Trophoblast cell (in vitro differentiated cells and primary cell): ENCODE measurements around the gene AR.

Experiments used
- DNase-seq, 2 donors: peaks; one replicate each; pipeline ENCODE4 v3.0.0-alpha.2; 2016
- H2AFZ ChIP-seq: 2 replicates; pipeline ENCODE4 v1.6.1; 2013; ENCODE audit warnings: low read length, moderate library complexity, mild to moderate bottlenecking; ENCODE audit not compliant: insufficient read depth, poor library complexity
- H2AK5ac ChIP-seq: 2 replicates; pipeline ENCODE4 v1.6.1; 2013; ENCODE audit warnings: mild to moderate bottlenecking, low read length
- H2BK120ac ChIP-seq: 2 replicates; pipeline ENCODE4 v1.6.1; 2013; ENCODE audit warnings: low read length, mild to moderate bottlenecking, moderate library complexity; ENCODE audit not compliant: insufficient read depth, poor library complexity
- H2BK12ac ChIP-seq: 2 replicates; pipeline ENCODE4 v1.6.1; 2013; ENCODE audit warnings: mild to moderate bottlenecking, low read length, moderate library complexity
- H2BK5ac ChIP-seq: 2 replicates; pipeline ENCODE4 v1.6.1; 2013; ENCODE audit warnings: low read length, low read depth, moderate library complexity, mild to moderate bottlenecking; ENCODE audit not compliant: poor library complexity
- H3K14ac ChIP-seq: 2 replicates; pipeline ENCODE4 v1.6.1; 2013; ENCODE audit warnings: mild to moderate bottlenecking, low read length
- H3K18ac ChIP-seq: 2 replicates; pipeline ENCODE4 v1.6.1; 2013; ENCODE audit warnings: mild to moderate bottlenecking, low read length
- H3K23ac ChIP-seq: 2 replicates; pipeline ENCODE4 v1.6.1; 2013; ENCODE audit warnings: low read length
- H3K27ac ChIP-seq: 2 replicates; pipeline ENCODE4 v1.5.1; 2013; ENCODE audit warnings: low read depth, mild to moderate bottlenecking, inconsistent platforms, low read length, moderate library complexity
- H3K27me3 ChIP-seq: 2 replicates; pipeline ENCODE4 v1.6.1; 2013; ENCODE audit warnings: inconsistent platforms, mild to moderate bottlenecking, low read length, moderate library complexity; ENCODE audit not compliant: insufficient read depth
- H3K36me3 ChIP-seq, 2 experiments: 1 replicate in 1 of 2; 2 replicates in 1 of 2; pipeline ENCODE4 v1.6.1; 2013; ENCODE audit warnings: low read length in 2 of 2, mild to moderate bottlenecking in 2 of 2, moderate library complexity in 1 of 2; ENCODE audit not compliant: insufficient read depth in 2 of 2, control insufficient read depth in 1 of 2
- H3K4ac ChIP-seq: 2 replicates; pipeline ENCODE4 v1.6.1; 2013; ENCODE audit warnings: low read depth, mild to moderate bottlenecking, low read length, moderate library complexity
- H3K4me1 ChIP-seq, 2 experiments: 1 replicate in 1 of 2; 2 replicates in 1 of 2; pipeline ENCODE4 v1.6.1; 2013; ENCODE audit warnings: low read length in 2 of 2, mild to moderate bottlenecking in 2 of 2, moderate library complexity in 1 of 2; ENCODE audit not compliant: insufficient read depth in 2 of 2, control insufficient read depth in 1 of 2
- H3K4me2 ChIP-seq: 2 replicates; pipeline ENCODE4 v1.6.1; 2013; ENCODE audit warnings: inconsistent platforms, mild to moderate bottlenecking, low read length, moderate library complexity
- H3K4me3 ChIP-seq: 2 replicates; pipeline ENCODE4 v1.5.1; 2013; ENCODE audit warnings: mild to moderate bottlenecking, low read depth, low read length, inconsistent platforms
- H3K79me1 ChIP-seq: one replicate; pipeline ENCODE4 v1.6.1; 2013; ENCODE audit warnings: low read length
- H3K79me2 ChIP-seq: 2 replicates; pipeline ENCODE4 v1.6.1; 2013; ENCODE audit warnings: low read length, mild to moderate bottlenecking; ENCODE audit not compliant: control insufficient read depth, insufficient read depth, poor library complexity
- H3K9ac ChIP-seq: 2 replicates; pipeline ENCODE4 v1.6.1; 2013; ENCODE audit warnings: mild to moderate bottlenecking, low read length
- H3K9me3 ChIP-seq: 2 replicates; pipeline ENCODE4 v1.6.1; 2013; ENCODE audit warnings: low read depth, mild to moderate bottlenecking, control low read depth, inconsistent platforms, low read length; ENCODE audit not compliant: insufficient read depth
- H4K12ac ChIP-seq: 2 replicates; pipeline ENCODE4 v1.6.1; 2013; ENCODE audit warnings: low read depth, mild to moderate bottlenecking, low read length, moderate library complexity
- H4K8ac ChIP-seq: 2 replicates; pipeline ENCODE4 v1.6.1; 2013; ENCODE audit warnings: low read depth, mild to moderate bottlenecking, low read length, moderate library complexity
- H4K91ac ChIP-seq: one replicate; pipeline ENCODE4 v1.6.1; 2013; ENCODE audit warnings: low read depth, mild to moderate bottlenecking, low read length, moderate library complexity
- WGBS: extraction: QIAGEN DNeasy Blood & Tissue Kit; methylation state at CpG from one replicate; pipeline ENCODE4 v1.1.7; 2013; ENCODE audit warnings: missing lambda C conversion rate; ENCODE audit not compliant: insufficient read length, insufficient coverage; ENCODE audit errors: extremely low coverage; 5-methylcytosine and 5-hydroxymethylcytosine counted together

AR gene

GRCh38 chrX:67718926-67719325, 175.1 kb downstream of the AR start:
- no peak for DNase-seq
- H3K27me3 ChIP-seq = no peaks in the 10 kb centered on the region
- no peak overlapping the region for H4K8ac ChIP-seq
- no peak overlapping the region for H3K14ac ChIP-seq
- H3K23ac ChIP-seq = no peak overlapping the region
- H3K27ac ChIP-seq = no peak overlapping the region
- H3K4me3 ChIP-seq = no peak overlapping the region
- H2BK12ac ChIP-seq = no peak overlapping the region
- no CpG with 5 or more reads among the region's 4 CpGs for WGBS
- H2BK120ac ChIP-seq = no peak overlapping the region
- no peaks in the 10 kb centered on the region for H3K36me3 ChIP-seq
- no peak overlapping the region for H3K18ac ChIP-seq
- no peak overlapping the region for H3K9ac ChIP-seq
- H2AK5ac ChIP-seq = no peak overlapping the region
- no peak overlapping the region for H3K4ac ChIP-seq
- H3K79me1 ChIP-seq = no peaks in the 10 kb centered on the region
- no peaks in the 10 kb centered on the region for H3K9me3 ChIP-seq
- no peak overlapping the region for H3K4me2 ChIP-seq
- H4K12ac ChIP-seq = no peak overlapping the region
- no peak overlapping the region for H2AFZ ChIP-seq
- H3K79me2 ChIP-seq = no peaks in the 10 kb centered on the region
- H4K91ac ChIP-seq = no peak overlapping the region
- no peak overlapping the region for H2BK5ac ChIP-seq
- no peaks in the 10 kb centered on the region for H3K4me1 ChIP-seq

GRCh38 chrX:67720344-67720743, 176.5 kb downstream of the AR start:
- Histone ChIP-seq H3K14ac (no peak overlapping the region), H3K9ac (no peak overlapping the region), H3K4me1 (no peaks in the 10 kb centered on the region), H4K8ac (no peak overlapping the region), H3K27me3 (no peaks in the 10 kb centered on the region), H2AFZ (no peak overlapping the region), H3K4me3 (no peak overlapping the region), H3K36me3 (no peaks in the 10 kb centered on the region), H3K18ac (no peak overlapping the region), H2AK5ac (no peak overlapping the region), H3K79me1 (no peaks in the 10 kb centered on the region), H3K79me2 (no peaks in the 10 kb centered on the region), H3K23ac (no peak overlapping the region), H3K4ac (no peak overlapping the region), H4K12ac (no peak overlapping the region), H2BK12ac (no peak overlapping the region), H3K4me2 (no peak overlapping the region), H4K91ac (no peak overlapping the region), H3K9me3 (no peaks in the 10 kb centered on the region), H2BK5ac (no peak overlapping the region), H2BK120ac (no peak overlapping the region), H3K27ac (no peak overlapping the region)
- no peak for DNase-seq

DNA sequence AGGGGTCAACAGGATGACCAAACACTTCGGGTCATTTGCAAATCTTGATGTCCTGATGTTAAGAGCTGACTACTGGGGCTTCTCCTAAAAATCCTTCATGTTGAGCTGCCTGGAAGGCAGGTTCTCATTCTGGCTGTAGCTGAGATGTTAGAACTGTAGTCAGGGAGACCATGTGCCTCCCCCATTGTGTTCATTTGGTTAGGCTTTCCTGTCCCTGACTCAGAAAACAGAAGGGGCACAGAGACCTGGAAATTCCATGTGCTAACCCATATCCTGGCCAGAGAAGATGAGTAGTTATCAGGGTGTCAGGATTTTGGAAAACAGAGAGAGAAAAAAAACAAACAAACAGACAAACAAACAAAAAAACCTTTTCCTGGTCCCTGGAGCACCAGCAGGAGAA, 177.5 kb downstream of the AR start:
- Histone ChIP-seq H3K14ac (no peak overlapping the region), H2AFZ (no peak overlapping the region), H2BK5ac (no peak overlapping the region), H3K36me3 (no peaks in the 10 kb centered on the region), H3K4ac (no peak overlapping the region), H3K9ac (no peak overlapping the region), H3K4me2 (no peak overlapping the region), H3K27ac (no peak overlapping the region), H2BK12ac (no peak overlapping the region), H2AK5ac (no peak overlapping the region), H3K27me3 (no peaks in the 10 kb centered on the region), H3K4me3 (no peak overlapping the region), H3K4me1 (no peaks in the 10 kb centered on the region), H4K8ac (no peak overlapping the region), H3K18ac (no peak overlapping the region), H3K79me2 (no peaks in the 10 kb centered on the region), H4K12ac (no peak overlapping the region), H2BK120ac (no peak overlapping the region), H4K91ac (no peak overlapping the region), H3K9me3 (no peaks in the 10 kb centered on the region), H3K23ac (no peak overlapping the region), H3K79me1 (no peaks in the 10 kb centered on the region)
- DNase-seq = no peak
- no CpG with 5 or more reads among the region's 1 CpG for WGBS

GRCh38 chrX:67723580-67724351, 179.9 kb downstream of the AR start:
- Histone ChIP-seq H3K9me3 (no peaks in the 10 kb centered on the region), H2AFZ (no peak overlapping the region), H2AK5ac (no peak overlapping the region), H3K36me3 (no peaks in the 10 kb centered on the region), H3K4ac (no peak overlapping the region), H3K14ac (no peak overlapping the region), H4K8ac (no peak overlapping the region), H3K4me3 (no peak overlapping the region), H3K23ac (no peak overlapping the region), H3K27ac (no peak overlapping the region), H3K4me1 (no peaks in the 10 kb centered on the region), H3K79me2 (no peaks in the 10 kb centered on the region), H4K91ac (no peak overlapping the region), H3K79me1 (no peaks in the 10 kb centered on the region), H3K9ac (no peak overlapping the region), H2BK5ac (no peak overlapping the region), H3K18ac (no peak overlapping the region), H2BK12ac (no peak overlapping the region), H4K12ac (no peak overlapping the region), H2BK120ac (no peak overlapping the region), H3K27me3 (no peaks in the 10 kb centered on the region), H3K4me2 (no peak overlapping the region)
- DNase-seq = no peak
- no CpG with 5 or more reads among the region's 5 CpGs for WGBS
